GM21576 (cell line): ENCODE data around the gene FKBP2.

Experiments
- ATAC-seq: cut with Tn5 transposase; IDR thresholded peaks from one replicate; pipeline ENCODE4 v1.9.1; 2021; ENCODE audit warnings: mild to moderate bottlenecking, moderate library complexity; ENCODE audit not compliant: unreplicated experiment

FKBP2 gene

DNA sequence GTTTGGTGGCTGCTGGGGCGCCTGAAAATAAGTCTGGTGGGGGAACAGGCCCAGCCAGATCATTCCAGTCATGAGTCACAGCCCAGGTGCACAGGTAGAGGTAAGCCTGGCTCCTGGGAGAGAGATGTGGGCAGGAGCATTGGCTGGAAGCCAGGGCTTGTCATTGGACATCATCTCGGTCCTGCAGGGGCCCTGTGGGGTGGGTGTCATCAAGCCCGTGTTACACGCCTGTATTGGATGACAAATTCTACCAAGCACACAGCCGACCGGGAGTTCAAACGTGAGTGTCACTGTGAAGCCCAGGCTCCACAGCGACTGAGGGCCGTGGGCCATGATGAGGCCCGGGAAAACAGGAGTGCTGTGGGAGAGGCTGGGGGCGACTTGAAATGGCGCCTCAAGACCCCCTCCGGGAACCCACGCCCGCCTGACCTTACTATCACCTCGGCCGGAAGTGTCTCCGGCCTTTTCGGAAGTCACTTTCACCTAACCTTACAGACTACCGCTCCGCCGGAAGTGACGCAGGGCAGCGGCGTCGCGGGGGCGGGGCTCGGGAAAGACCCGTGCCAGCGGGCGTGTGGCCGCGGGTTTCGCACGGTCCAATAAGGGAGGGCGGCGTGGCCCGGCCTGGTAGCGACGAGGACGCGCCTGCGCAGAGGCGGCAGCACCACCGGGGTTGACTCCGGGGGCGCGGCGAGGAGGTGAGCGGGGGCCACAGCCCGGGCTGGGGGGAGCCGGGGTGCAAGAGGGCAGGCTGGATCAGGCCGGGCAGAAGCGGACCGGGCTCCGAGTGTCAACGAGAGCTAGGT is at the start of gene FKBP2:
TSS of gene FKBP2 (plus strand) at position 661 of the 806 bp plus-strand sequence. CDS start 1,293 bp downstream, outside the sequence.
- ATAC-seq, result peak; percentile 41

DNA sequence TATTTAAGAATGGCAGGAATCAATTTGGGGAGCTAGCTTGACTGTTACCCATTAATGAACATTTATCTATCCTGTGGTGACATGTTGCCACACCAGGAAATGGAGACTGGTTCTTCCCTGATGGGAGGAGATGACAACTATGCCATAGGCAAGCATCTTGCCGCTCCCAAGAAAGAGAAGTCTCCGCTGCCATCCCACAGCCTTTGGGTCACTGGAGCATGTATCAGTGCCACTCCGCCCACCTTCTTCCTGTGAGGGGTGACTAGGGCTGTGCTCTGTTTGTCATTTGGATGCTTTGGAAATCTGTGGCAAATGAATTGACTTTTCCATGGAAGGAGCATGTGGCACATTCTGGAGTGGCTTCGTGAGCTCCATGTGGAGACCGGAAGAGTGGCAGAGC is 48.5 kb upstream of the FKBP2 start:
- no peak for ATAC-seq

DNA sequence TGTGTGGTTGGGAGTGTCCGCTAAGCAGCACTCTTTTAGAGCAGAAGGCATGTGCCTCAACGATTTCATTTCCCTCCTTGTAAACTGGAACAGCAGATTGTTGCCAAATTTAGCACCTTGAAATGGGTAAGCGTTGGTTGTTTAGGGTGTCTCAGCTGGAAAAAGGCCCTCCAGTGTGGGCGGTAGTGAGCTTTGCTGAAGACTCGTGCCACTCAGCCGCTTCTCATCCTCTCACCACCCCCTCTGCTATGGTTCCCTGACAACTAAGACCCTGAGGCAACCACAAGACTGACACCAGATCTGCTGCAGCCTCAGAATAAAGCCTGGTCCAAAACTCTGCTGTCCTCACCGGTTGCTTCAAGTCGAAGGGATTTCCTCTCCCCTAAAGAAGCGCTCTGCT is 44.3 kb upstream of the FKBP2 start:
- no peak for ATAC-seq

DNA sequence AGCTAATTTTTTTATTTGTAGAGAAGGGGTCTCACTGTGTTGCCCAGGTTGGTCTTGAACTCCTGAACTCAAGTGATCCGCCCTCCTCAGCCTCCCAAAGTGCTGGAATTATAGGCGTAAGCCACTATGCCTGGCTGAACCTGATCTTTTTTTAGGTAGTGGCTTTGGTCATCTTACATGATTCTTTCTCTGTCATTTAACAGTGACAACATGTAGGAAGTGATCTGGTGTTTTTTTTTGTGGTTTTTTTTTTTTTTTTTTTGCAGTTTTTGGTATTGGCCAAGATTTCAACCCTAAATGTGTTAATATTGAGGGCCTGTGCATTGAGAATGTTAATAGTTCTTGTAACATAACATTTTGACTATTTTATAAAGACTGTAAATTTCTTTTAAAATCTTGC is 42.4 kb upstream of the FKBP2 start:
- no peak for ATAC-seq

DNA sequence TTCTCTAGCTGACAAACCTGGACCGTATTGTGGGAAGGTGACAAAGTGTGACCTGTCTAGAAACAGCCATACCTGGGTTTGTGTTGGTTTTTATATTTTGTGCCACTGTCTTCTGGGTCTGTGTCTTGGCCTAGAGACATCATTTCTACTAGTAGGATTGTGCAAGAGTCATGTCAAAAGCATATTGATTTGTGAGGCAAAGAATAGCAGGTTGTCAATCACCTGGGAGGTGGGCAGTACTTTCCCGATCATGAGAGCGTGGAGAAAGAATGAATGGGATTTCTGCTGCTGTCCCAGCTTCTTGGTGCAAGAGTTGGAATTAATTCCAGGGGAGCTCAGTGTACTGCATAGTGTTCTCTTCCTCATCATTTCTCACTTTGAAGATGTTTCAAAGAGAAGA is 39.4 kb upstream of the FKBP2 start:
- ATAC-seq, result no peak

DNA sequence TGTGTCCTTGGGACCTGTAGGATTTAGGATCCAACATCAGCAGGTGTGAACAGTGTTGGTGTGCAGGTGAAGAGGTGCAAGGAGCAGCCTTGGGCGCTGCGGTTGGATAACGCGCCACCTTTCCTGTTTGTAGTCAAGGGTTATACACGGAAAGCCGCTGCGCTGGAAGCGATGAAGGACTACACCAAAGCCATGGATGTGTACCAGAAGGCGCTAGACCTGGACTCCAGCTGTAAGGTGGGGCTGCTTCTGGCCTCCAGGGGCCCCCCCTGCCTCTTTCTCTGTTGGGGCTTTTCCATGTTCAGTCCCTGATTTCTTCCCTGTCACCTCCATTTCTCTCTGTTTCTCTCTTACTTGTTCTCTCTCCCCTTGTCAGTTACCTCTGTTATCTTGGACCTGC is 37.9 kb upstream of the FKBP2 start:
- ATAC-seq, result no peak

DNA sequence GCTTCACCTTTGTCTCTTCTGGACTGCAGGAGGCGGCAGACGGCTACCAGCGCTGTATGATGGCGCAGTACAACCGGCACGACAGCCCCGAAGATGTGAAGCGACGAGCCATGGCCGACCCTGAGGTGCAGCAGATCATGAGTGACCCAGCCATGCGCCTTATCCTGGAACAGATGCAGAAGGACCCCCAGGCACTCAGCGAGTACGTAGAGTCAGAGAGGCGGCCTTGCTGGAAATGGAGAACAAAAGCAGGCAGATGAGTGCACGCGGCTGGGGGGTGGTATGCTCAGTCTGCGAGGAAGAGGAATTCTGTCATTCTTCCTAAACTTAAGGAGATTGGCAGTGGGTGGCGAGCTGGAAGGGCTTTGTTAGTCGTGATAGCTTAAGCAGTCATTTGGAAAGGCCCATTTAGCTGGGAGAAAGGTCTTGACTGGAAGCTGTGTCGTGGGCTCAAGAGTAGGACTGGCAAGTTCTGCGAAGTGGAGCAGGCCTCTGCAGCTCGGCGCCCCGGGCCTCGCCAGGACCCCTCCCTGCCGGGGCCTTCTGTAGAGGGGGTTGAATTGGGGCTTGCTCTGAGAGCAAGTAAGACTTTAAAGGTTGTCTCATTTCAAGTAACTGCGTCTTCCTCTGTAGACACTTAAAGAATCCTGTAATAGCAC is 37.3 kb upstream of the FKBP2 start:
- no peak for ATAC-seq

DNA sequence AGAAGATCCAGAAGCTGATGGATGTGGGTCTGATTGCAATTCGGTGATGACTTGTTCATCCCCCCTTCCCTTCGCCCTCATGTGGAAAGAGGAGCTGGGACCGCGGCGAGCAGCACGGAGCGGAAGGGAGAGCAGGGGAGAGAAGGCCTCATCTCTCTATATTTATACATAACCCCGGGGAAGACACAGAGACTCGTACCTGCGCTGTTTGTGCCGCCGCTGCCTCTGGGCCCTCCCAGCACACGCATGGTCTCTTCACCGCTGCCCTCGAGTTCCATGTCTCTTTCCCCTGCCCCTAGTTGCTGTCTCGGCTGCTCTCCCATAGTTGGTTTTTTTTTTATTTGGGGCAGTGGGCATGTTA is 36.8 kb upstream of the FKBP2 start:
- no peak for ATAC-seq

DNA sequence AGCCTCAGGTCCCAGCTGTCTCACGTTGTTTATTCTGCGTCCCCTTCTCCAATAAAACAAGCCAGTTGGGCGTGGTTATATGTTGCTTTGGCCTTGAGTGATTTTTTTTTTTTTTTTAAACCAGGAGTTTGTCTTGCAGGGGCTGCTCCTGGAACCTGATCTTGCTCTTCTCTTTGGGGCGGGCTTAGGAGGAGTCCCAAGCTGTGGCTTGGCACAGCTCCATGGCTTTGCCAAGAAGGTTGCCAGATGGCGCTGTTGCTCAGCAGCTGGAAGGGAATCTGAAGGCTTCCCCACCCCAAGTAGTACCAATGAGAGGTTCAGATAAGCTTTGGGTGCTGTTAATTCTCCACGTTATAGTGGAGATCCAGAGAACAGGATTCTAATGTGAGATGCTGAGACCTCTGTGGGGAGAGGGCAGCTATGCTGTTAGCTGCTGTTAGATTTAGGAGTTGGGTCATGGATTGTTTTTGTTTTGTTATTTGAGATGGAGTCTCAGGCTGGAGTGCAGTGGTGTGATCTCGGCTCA is 36.4 kb upstream of the FKBP2 start:
- ATAC-seq, result no peak

DNA sequence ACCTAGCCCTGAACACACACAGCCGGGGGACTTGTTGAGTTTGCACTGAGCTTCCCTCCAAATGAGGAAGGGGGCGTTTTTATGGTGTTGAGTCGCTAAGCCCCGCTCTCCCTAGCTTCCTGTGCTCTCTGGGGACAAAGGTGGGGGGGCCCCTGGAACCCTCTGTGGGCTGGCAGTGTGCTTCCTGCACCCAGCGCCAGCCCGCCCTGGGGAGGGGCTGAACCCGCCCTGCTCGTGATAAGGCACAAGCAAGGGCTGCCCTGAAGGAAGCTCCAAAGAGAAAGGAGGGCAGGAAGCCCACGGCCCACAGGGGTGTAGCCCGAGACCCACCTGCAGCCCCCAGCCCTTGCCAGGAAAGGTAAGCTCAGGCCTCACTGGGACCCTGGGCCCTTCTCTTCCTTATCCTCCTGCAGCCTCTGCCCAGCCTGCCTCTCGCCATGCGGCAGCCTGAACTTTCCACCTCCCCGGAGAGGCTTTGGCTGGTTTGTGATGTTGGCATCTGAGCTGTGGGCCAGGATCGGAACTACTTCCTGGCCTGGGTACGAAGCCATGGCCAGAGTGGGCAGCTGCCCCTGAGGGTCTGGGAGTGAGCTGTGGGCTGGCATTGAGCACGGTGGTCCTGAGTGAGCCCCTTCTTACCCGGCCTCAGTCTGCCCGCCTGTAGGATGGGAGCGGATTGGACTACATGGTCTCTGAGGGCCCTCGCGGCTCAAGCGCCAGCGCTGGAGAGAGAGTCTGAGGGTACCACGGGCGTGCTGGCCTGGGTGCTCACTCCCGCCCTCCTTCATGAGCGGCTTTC is 34.2 kb upstream of the FKBP2 start, which contains the start of gene FERMT3:
TSS of gene FERMT3 (plus strand) at position 265 of the 799 bp plus-strand sequence. CDS start 644 bp downstream, outside the sequence.
- no peak for ATAC-seq

DNA sequence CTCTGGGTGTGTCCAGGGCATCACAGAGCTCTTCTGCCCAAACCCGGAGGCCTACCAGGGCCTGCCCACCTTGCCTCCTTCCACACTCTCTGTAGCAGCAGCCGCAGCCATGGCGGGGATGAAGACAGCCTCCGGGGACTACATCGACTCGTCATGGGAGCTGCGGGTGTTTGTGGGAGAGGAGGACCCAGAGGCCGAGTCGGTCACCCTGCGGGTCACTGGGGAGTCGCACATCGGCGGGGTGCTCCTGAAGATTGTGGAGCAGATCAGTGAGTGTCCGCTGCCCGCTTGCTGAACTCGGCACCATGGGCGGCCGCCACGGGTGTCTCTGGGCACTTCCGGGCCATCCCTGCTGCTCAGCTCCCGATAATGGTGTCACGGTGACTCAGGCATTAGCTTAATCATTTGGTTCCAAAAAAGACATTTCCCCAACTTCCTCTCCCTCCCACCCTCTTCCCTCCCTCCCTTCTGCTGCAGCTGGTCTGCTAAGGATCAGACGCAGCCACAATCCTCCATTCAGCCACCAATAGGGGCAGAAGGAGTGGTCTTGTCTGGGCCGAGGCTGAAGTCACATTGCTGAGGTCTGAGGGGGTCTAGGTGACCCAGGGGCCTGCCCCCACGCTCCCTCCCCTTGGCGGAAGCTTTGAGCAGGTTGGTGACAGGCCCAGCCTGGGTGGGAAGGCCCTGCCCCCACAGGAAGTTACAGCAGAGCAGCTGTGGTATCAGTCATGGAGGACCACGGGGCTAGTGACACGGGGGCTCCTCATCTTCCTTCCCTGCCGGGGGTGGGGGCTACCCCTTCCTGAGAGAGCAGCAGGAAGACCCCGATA is 33.4 kb upstream of the FKBP2 start:
- peak; percentile 61 for ATAC-seq

DNA sequence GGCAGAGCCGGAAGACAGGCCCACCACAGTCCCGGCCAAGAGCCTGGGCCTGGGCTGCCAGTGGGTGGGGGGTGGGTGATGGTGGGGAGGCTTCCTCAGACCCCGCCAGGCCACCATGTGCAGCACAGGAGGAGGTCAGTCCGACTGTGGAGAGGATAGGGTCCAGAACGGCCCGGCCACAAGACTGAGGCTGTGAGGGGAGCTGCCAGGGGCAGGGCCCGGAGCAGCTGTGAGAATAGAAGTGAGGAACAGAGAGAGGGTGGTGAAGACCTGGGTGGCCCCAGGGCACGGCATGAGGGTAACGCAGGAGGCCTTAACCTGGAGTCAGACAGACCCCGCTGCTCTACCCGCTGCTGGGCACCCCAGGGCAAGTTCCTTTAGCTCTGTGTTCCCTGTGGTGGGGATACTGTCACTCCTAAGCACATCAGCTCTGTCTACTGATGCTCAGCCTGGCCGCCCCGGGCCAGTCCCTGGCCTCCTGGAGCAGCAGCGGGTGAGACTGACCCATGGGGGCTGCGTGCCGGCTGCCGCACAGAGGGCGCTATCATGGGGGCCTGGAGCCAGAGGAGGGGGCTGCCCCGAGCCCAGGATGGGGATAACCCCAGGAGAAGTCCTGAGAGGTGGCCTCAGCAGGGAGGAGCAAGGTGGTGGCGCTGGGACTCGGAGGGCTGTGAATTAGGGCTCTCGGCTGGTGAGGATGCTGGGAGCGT is 32.7 kb upstream of the FKBP2 start:
- ATAC-seq, result no peak

DNA sequence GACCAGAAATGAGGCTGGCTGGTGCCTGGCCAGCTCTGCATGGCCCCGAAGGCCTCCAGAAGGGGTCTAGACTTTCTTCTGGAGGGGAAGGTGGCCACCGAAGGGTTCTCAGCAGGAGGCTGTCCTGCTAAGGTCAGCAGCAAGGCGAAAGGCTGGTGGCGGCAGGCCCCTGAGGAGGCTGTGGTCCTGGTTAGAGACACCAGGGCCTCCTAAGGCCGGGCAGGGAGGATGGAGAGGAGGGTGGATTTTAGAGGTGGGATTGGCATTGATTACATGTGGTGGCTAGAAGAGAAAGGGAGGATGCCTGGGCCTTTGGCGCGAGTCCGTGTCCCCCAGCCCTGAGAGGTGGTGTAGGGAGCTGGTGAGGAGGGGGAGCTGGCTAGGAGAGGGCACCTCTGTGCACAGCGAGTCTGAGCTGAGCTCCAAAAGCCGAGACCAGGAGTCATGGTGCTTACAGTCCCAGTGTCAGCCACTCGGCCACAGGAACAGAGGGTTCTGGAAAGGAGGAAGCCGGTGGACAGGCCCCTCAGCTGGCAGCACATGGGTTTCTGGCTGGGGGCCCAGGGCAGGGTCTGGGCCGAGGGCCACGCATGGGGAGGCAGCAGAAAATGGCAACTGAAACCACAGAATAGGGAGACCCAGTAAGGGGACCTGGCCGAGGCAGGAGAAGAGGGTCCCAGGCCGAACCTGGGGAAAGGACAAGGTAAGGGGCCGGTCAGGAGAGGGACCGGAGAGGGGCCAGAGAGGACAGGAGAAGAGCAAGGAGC is 31.9 kb upstream of the FKBP2 start:
- no peak for ATAC-seq

DNA sequence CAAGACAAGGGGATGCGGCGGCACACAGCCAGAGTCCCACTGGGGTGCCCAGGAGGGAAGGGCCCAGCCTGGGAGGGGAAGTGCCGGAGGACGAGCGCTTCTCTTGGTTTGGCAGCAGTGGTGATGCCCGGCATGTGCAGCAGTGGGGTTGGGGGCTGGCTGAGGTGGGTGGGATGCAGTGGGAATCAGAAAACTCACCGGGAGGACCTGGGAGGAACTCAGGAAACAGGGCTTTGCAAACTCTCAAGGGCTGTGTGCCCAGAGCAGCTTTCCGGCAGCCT is 31.4 kb upstream of the FKBP2 start:
- ATAC-seq, result no peak

DNA sequence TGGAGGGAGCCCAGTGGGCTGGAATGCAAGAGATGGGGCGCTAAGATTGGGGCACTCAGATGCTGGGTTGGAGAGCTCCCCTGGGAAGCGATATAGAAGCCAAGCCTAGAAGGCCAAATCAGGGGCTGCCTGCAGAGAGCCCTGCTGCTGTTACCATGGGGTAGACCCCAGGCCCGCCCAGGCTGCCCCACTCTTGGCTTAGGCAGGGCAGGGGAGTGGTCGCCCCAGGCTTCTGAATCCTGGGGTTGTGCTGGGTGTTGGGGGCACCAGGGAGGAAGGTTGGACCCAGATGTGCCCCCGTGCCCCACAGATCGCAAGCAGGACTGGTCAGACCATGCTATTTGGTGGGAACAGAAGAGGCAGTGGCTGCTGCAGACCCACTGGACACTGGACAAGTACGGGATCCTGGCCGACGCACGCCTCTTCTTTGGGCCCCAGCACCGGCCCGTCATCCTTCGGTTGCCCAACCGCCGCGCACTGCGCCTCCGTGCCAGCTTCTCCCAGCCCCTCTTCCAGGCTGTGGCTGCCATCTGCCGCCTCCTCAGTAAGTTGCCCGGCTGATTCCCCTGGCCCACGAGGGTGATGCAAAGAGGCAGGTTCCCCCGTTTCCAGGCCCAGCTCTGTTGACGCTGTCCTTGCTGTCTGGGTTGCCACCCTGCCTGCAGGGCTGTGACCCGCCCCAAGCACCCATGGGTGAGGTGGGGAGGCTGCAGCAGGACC is 30.4 kb upstream of the FKBP2 start:
- ATAC-seq, result no peak

DNA sequence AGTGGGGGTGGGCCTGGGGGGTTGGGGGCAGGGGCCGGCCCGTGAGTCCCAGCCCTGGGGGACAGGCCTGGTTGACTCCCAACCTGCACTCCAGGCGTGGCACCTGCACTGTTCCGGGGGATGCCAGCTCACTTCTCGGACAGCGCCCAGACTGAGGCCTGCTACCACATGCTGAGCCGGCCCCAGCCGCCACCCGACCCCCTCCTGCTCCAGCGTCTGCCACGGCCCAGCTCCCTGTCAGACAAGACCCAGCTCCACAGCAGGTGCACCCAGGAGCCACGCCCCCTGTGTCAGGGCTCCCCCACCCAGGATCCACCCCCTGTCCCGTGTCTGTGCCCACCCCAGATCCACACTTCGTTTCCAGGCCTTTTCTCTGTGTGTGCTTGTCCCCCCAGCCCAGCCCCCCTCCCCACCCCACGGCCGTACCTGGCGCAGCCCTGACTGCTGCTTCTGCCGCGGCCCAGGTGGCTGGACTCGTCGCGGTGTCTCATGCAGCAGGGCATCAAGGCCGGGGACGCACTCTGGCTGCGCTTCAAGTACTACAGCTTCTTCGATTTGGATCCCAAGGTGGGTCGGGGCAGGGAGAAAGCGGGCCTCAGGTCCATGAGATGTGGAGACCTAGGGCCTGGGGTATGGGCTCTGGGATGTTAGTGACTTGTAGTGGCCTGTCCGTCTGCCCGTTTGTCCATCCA is 29.6 kb upstream of the FKBP2 start:
- ATAC-seq, result no peak

DNA sequence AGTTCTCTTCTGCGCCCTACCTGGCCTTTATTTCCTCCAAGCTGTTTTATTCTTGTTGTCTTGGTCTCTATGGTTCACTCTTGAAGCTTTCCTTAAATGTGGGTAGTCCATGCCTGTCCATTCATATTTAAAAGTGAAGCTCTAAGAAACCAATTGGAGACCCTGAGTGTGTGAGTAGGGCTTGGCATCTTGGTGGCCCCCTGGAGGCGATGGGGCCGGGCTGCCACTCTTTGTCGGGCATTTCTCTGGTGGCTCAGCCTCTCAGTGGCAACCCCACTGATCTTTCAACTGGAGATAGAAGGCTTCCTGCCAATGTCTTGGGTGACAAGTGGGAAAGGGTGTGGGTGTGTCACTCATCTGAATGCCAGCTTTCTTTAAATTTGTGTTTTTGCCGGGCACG is 24.0 kb upstream of the FKBP2 start:
- no peak for ATAC-seq
